Neural cell (in vitro differentiated cells): ENCODE results near the gene CACNA1S. TPM values are rescaled to one million over a fixed set of nuclear protein-coding genes. Genes with fewer than 3 reads are reported as not detected.

ENCODE experiments used
- H2AFZ ChIP-seq: fragments of 200-600, 300-800 bp; sonication (generic), shearing (Covaris generic); 2 replicates; pipeline ENCODE4 v1.6.0; 2014; ENCODE audit warnings: low read depth, mild to moderate bottlenecking, antibody characterized with exemption, low read length, moderate library complexity
- H3F3A ChIP-seq: fragments of 200-600 bp; shearing (Covaris generic); 2 replicates; pipeline ENCODE4 v1.6.1; 2016; ENCODE audit warnings: mild to moderate bottlenecking, moderate library complexity, mixed read lengths, antibody characterized with exemption, low read length; ENCODE audit not compliant: insufficient read depth, poor library complexity, severe bottlenecking
- H3K27ac ChIP-seq: fragments of 200-600, 300-800 bp; sonication (generic), shearing (Covaris generic); 2 replicates; pipeline ENCODE4 v1.5.1; 2014; ENCODE audit warnings: mild to moderate bottlenecking, low read length, moderate library complexity
- H3K27me3 ChIP-seq: fragments of 300-800, 200-600 bp; sonication (generic), shearing (Covaris generic); 2 replicates; pipeline ENCODE4 v1.6.0; 2014; ENCODE audit warnings: mild to moderate bottlenecking, low read depth, low read length, moderate library complexity; ENCODE audit not compliant: insufficient read depth
- H3K36me3 ChIP-seq: fragments of 300-800, 200-600 bp; sonication (generic), shearing (Covaris generic); 2 replicates; pipeline ENCODE4 v1.5.1; 2014; ENCODE audit warnings: mild to moderate bottlenecking, antibody characterized with exemption, low read length, moderate library complexity; ENCODE audit not compliant: insufficient read depth
- H3K4me2 ChIP-seq: fragments of 300-800, 200-600 bp; sonication (generic), shearing (Covaris generic); 2 replicates; pipeline ENCODE4 v1.6.0; 2014; ENCODE audit warnings: mild to moderate bottlenecking, low read length
- H3K4me3 ChIP-seq: fragments of 300-800, 200-600 bp; sonication (generic), shearing (Covaris generic); 2 replicates; pipeline ENCODE4 v1.5.1; 2014; ENCODE audit warnings: mild to moderate bottlenecking, low read length, moderate library complexity
- H3K79me2 ChIP-seq: fragments of 200-600 bp; shearing (Covaris generic); replicated peaks from 2 replicates; pipeline ENCODE4 v1.6.0; 2014; ENCODE audit warnings: mild to moderate bottlenecking, low read length, moderate library complexity; ENCODE audit not compliant: insufficient read depth
- H3K9ac ChIP-seq: fragments of 300-800, 200-600 bp; sonication (generic), shearing (Covaris generic); 2 replicates; pipeline ENCODE4 v1.6.1; 2016; ENCODE audit warnings: mild to moderate bottlenecking, low read length, mixed read lengths
- H3K9me2 ChIP-seq: fragments of 200-600 bp; shearing (Covaris generic); 2 replicates; pipeline ENCODE4 v1.6.1; 2016; ENCODE audit warnings: mild to moderate bottlenecking, low read length, mixed read lengths; ENCODE audit not compliant: insufficient read depth
- H3K9me3 ChIP-seq: fragments of 200-600, 300-800 bp; sonication (generic), shearing (Covaris generic); 2 replicates; pipeline ENCODE4 v1.6.1; 2016; ENCODE audit warnings: mild to moderate bottlenecking, mixed run types, low read length, moderate library complexity, mixed read lengths
- H4K20me1 ChIP-seq: fragments of 200-600 bp; shearing (Covaris generic); 2 replicates; pipeline ENCODE4 v1.6.1; 2016; ENCODE audit warnings: mild to moderate bottlenecking, mixed run types; ENCODE audit not compliant: insufficient read depth
- EP300 ChIP-seq: fragments of 450-650 bp; conservative IDR thresholded peaks from 2 replicates; pipeline ENCODE4 v1.6.1; 2014; ENCODE audit warnings: antibody characterized with exemption, mild to moderate bottlenecking, moderate library complexity; ENCODE audit not compliant: poor library complexity, severe bottlenecking
- EZH2 ChIP-seq: fragments of 200-600, 300-800 bp; shearing (Covaris generic), sonication (generic); IDR thresholded peaks from 2 replicates; pipeline ENCODE4 v1.6.1; 2014; ENCODE audit warnings: antibody characterized with exemption, low read length, borderline replicate concordance, mild to moderate bottlenecking; ENCODE audit not compliant: insufficient read depth, poor library complexity, severe bottlenecking
- MXI1 ChIP-seq: fragments of 450-650 bp; conservative IDR thresholded peaks from 2 replicates; pipeline ENCODE4 v1.6.1; 2014; ENCODE audit warnings: antibody characterized with exemption, mild to moderate bottlenecking; ENCODE audit not compliant: poor library complexity, severe bottlenecking
- POLR2AphosphoS5 ChIP-seq: IDR thresholded peaks from 2 replicates; pipeline ENCODE4 v1.6.1; 2012
- RAD21 ChIP-seq: fragments of 450-650 bp; conservative IDR thresholded peaks from 2 replicates; pipeline ENCODE4 v1.6.1; 2014; ENCODE audit warnings: antibody characterized with exemption, mild to moderate bottlenecking, moderate library complexity
- SMC3 ChIP-seq: fragments of 450-650 bp; conservative IDR thresholded peaks from 2 replicates; pipeline ENCODE4 v1.6.1; 2014; ENCODE audit warnings: antibody characterized with exemption, mild to moderate bottlenecking, moderate library complexity; ENCODE audit not compliant: poor library complexity
- TAF1 ChIP-seq: IDR thresholded peaks from 2 replicates; pipeline ENCODE4 v1.6.1; 2012; ENCODE audit warnings: low read depth
- polyA plus RNA-seq: library from polyadenylated mRNA; depleted of rRNA; stranded (reverse); fragments of >200 nt; gene quantifications from 2 replicates; pipeline ENCODE4 v1.2.3, GENCODE V29; 2014
- TF ChIP-seq, protein P1 (sequence below): IDR thresholded peaks from 2 replicates; pipeline ENCODE4 v1.6.1; 2012; ENCODE audit warnings: borderline replicate concordance
- TF ChIP-seq, protein P2 (sequence below): fragments of 450-650 bp; IDR thresholded peaks from 2 replicates; pipeline ENCODE4 v1.5.1; 2014; ENCODE audit warnings: antibody characterized with exemption, mild to moderate bottlenecking, moderate library complexity; ENCODE audit not compliant: poor library complexity, severe bottlenecking

CACNA1S gene
- polyA plus RNA-seq, 1 donor from 2014 or later = 0.05 TPM

DNA sequence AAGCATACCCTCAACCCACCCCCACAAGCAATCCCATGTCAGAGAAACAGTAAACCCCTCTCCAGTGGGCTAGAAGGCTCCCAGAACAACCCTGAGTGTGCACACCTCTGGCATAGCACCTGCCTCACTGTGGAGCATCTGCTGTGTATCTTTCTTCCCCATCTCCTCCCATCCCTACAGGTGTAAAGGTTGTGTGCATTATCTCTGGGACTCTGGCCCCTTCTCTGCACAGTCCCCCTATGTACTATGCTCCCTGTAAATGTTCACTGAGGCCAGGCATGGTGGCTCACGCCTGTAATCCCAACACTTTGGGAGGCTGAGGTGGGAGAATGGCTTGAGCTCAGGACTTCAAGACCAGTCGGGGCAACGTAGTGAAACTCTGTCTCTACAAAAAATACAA is 700 bp upstream of the CACNA1S start:
- Histone ChIP-seq H2AFZ (no peak overlapping the region), H3K36me3 (no peaks in the 10 kb centered on the region), H3K4me2 (no peak overlapping the region), H3K9ac (no peak overlapping the region), H3K9me3 (no peaks in the 10 kb centered on the region), H3K4me3 (no peak overlapping the region), H3F3A (peaks cover under 1% of the 10 kb centered on the region), H3K79me2 (no peaks in the 10 kb centered on the region), H3K9me2 (no peaks in the 10 kb centered on the region), H3K27ac (no peak overlapping the region), H3K27me3 (no peaks in the 10 kb centered on the region), H4K20me1 (no peaks in the 10 kb centered on the region)
- TF ChIP-seq SMC3 (no peak), MXI1 (no peak), EP300 (no peak), RAD21 (no peak), TAF1 (no peak), POLR2AphosphoS5 (no peak), EZH2 (no peak)
- TF ChIP-seq, protein P1, sequence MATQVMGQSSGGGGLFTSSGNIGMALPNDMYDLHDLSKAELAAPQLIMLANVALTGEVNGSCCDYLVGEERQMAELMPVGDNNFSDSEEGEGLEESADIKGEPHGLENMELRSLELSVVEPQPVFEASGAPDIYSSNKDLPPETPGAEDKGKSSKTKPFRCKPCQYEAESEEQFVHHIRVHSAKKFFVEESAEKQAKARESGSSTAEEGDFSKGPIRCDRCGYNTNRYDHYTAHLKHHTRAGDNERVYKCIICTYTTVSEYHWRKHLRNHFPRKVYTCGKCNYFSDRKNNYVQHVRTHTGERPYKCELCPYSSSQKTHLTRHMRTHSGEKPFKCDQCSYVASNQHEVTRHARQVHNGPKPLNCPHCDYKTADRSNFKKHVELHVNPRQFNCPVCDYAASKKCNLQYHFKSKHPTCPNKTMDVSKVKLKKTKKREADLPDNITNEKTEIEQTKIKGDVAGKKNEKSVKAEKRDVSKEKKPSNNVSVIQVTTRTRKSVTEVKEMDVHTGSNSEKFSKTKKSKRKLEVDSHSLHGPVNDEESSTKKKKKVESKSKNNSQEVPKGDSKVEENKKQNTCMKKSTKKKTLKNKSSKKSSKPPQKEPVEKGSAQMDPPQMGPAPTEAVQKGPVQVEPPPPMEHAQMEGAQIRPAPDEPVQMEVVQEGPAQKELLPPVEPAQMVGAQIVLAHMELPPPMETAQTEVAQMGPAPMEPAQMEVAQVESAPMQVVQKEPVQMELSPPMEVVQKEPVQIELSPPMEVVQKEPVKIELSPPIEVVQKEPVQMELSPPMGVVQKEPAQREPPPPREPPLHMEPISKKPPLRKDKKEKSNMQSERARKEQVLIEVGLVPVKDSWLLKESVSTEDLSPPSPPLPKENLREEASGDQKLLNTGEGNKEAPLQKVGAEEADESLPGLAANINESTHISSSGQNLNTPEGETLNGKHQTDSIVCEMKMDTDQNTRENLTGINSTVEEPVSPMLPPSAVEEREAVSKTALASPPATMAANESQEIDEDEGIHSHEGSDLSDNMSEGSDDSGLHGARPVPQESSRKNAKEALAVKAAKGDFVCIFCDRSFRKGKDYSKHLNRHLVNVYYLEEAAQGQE = no peak
- TF ChIP-seq, protein P2, sequence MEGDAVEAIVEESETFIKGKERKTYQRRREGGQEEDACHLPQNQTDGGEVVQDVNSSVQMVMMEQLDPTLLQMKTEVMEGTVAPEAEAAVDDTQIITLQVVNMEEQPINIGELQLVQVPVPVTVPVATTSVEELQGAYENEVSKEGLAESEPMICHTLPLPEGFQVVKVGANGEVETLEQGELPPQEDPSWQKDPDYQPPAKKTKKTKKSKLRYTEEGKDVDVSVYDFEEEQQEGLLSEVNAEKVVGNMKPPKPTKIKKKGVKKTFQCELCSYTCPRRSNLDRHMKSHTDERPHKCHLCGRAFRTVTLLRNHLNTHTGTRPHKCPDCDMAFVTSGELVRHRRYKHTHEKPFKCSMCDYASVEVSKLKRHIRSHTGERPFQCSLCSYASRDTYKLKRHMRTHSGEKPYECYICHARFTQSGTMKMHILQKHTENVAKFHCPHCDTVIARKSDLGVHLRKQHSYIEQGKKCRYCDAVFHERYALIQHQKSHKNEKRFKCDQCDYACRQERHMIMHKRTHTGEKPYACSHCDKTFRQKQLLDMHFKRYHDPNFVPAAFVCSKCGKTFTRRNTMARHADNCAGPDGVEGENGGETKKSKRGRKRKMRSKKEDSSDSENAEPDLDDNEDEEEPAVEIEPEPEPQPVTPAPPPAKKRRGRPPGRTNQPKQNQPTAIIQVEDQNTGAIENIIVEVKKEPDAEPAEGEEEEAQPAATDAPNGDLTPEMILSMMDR = no peak

DNA sequence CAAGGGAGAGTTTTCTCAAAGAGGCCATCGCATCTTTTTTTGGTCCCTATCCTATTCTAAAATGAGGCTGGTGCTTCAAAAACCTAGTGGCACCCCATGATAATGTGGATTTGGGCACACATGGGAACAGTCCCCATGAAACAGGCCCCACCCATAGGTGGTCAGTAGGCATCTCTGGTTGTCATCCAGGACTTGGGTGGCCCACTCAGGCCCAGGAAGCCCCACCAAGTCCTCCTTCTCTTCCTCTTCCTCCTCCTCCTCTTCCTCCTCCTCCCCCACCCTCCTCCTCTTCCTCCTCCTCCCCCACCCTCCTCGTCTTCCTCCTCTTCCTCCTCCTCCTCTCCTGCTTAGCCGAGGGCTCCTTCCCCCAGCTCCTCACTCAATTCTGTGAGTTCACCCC is 554 bp downstream of the CACNA1S start:
- H3K27ac ChIP-seq = no peak overlapping the region
- no peaks in the 10 kb centered on the region for H3K9me2 ChIP-seq
- TF ChIP-seq MXI1 = no peak
- TF ChIP-seq EP300 = no peak
- TF ChIP-seq, protein P2 = no peak
- TF ChIP-seq POLR2AphosphoS5 = no peak
- no peak for TF ChIP-seq TAF1
- TF ChIP-seq, protein P1 = no peak
- TF ChIP-seq RAD21 = no peak
- no peak for TF ChIP-seq SMC3
- TF ChIP-seq EZH2 = no peak
- H4K20me1 ChIP-seq = no peaks in the 10 kb centered on the region
- no peak overlapping the region for H2AFZ ChIP-seq
- H3K4me2 ChIP-seq = no peak overlapping the region
- H3F3A ChIP-seq = peaks cover 3% of the 10 kb centered on the region
- no peak overlapping the region for H3K4me3 ChIP-seq
- H3K79me2 ChIP-seq = no peaks in the 10 kb centered on the region
- H3K36me3 ChIP-seq = no peaks in the 10 kb centered on the region
- H3K27me3 ChIP-seq = no peaks in the 10 kb centered on the region
- H3K9ac ChIP-seq = no peak overlapping the region
- H3K9me3 ChIP-seq = no peaks in the 10 kb centered on the region
